Stimulated activated CD4-positive, alpha-beta T cell treated with anti-CD3 and anti-CD28 coated beads, Interleukin-1b, Interleukin-23, amount 100 ng/mL, for 4 hours (primary cell): Measurements from ENCODE around the gene GSTT2.
A peak's percentile ranks its signal among the peaks of the same experiment; 100 is the strongest.
"Not testable (repeated sequence)": the region's sequence is repeated elsewhere in the genome, so short reads cannot be mapped to it uniquely, and the experiment has no call there.

ENCODE experiments used
- DNase-seq, 2 donors: peaks; one replicate each; pipeline ENCODE4 v3.0.0-alpha.2; 2020; ENCODE audit warnings: low read depth in 2 of 2

GSTT2 gene

DNA sequence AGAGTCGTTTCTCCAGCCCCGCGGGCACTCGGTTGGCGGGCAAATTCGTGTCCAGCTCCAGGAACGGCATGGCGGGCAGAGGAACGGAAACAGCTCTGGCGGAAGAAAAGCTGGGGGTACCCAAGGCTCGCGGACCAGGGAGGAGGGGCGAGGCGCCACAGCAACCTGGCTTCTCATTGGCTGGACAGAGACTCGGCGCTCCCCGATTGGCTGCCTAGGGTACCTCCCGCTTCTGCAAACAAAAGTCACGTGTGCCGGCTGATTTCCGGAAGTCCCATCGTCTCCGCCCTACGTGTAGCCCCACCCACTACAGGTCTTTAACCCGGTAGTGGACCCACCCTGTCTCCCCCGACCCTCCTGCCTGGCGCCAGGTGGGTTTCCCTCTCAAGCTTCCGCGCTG, 5.6 kb upstream of the GSTT2 start, which contains the start of gene DDT:
TSS of gene DDT (minus strand) at position 97 of the 400 bp plus-strand sequence. CDS start at position 70, 27 bp downstream.
- not testable (repeated sequence) for DNase-seq

DNA sequence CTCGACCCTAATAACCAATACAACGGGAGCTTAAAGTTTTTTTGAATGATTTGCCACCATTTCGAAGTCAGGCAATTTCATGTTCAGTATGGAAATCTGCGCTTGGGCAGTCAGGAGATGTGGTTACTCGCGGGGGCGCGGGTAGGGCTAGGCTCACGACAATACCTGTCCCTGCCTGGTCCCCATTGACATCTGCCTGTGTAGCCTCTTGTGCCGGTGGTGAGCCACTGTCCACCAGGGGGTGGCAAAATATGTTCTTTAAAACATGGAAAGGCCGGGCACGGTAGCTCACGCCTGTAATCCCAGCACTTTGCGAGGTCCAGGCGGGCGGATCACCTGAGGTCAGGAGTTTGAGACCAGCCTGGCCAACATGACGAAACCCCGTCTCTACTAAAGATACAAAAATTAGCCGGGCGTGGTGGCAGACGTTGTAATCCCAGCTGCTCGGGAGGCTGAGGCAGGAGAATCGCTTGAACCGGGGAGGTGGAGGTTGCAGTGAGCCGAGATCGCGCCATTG, 5.0 kb upstream of the GSTT2 start:
- DNase-seq: not testable (repeated sequence)

DNA sequence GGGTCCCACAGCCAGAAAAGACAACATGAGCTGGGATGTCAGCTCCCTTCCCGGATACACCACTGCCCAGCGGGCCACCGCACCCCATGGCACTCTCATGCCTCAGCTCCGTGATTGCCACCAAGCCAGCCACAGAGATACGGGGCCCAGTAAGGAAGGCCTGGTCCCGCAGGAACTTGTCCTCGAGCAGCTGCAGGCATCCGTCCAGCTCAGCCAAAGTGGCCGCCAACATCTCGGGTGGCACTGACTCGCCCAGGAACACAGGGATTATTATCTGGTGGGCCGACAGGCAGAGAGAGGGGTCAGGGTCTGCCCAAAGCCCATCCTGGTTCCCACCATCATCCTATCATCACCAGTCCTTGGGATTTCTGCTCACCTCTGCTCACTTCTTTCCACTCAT, 2.6 kb upstream of the GSTT2 start:
- DNase-seq: not testable (repeated sequence)

DNA sequence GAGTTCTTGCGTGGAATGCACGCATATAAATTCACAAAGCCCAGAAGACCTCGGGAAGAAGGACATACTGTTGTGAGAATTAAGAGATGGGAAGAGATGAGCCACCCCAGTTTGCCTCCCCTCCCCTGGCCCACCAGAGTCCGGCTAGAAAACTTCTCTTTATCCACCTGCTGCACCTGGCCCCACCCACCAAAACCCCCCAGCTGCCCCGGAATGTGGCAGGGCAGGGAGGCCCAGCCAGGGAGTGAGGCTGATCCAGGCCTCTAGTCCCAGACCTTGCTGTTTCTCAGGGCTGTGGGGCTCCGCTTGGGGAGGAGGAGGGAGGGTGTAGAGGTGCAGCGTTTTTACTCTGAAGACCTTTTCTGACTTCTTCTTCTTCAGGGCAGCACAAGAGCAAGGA, 633 bp downstream of the GSTT2 start:
- DNase-seq: not testable (repeated sequence)

DNA sequence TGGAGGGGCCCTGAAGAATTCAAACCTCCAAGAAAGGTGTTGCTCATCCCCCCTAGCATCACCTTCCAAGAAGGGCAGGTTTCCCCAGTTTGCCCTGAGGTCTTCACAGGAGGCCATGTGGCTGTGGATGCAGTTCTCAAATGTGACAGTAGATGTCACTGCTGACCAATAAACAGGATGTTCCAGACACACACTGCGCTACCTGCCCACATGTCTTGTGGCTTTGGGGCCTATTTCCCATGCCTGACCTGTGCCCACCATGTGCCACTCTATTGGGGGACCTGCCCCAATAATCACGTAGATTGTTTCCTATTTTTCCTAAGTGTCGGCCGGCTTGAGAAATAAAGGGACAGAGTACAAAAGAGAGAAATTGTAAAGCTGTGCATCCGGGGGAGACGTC, 4.5 kb downstream of the GSTT2 start:
- DNase-seq: peak in 1 of 2 donors; percentile 11

DNA sequence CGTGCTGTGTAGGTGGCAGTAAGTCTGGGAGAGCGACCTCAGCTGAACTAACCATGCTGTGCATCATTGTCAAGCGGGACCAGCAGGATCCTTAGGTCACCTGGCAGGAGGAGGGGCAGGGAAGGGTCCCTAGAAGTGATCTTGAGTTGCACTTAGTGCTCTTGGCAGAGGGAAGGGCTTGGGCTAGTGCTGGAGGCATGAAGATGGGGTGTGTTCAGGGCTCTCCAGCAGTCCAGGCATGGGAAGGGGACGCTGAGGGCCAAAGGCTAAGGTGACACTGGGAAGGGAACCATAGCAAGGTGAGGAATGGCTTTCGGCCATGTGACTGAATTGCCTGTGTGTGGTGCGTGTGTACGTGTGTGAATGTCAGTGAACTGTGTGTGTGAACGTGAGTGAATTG, 6.2 kb downstream of the GSTT2 start:
- DNase-seq: not testable (repeated sequence)

DNA sequence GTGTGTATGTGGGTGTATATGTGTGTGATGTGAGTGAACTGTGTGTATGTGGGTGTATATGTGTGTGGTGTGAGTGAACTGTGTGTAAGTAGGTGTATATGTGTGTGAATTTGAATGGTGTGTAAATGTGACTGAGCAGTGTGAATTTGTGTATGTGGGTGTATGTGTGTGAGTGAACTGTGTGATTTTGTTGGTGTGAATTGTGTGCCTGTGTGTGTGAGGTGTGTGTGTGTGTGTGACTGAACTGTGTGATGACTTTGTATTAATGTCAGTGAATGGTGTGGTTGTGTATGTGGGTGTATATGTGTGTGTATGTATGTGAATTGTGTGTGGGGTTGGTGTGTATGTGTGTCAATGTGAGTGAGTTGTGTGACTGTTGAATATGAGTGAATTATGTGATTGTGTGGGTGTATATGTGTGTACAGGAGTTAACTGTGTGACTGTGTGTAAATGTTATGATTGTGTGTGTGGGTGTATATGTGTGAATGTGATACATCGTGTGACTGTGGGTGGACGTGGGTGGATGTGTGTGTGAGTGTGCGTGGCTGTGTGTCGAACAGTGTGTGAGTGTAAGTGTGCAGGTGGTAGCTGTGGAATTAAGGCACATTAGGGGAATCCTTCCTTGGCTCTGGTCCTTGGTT, 6.7 kb downstream of the GSTT2 start:
- DNase-seq: not testable (repeated sequence)

DNA sequence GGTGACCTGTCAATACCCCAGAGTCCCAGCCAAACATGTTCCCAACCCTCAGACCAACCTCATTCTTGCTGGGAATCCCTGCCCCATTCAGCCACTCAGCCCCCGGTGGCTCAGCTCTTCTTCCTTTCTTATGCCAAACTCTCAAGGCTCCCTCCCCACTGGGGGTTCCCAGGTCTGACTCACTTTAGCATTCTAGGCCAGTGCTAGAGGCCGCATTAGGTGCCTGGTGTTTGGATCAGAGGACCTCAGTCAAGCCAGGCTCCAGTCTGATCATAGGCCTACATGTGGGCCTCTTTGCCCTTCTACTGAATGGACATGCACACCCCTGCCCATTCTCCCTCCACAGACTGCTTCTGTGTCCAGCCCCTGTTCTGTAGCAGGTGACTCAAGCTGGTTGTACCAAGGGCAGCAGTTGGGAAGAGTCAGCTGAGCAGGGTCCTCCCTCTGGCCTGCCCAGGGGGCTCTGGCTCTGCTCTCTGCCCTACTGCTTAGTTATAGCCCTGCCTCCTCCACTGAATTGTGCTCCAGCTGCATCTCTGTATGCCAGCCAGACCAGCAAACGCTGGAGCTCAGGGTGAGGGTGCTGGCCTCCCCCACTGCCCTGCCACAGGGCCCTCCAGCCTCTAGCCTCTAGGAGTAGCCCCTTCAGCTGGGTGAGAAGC, 9.8 kb downstream of the GSTT2 start:
- DNase-seq: not testable (repeated sequence)

DNA sequence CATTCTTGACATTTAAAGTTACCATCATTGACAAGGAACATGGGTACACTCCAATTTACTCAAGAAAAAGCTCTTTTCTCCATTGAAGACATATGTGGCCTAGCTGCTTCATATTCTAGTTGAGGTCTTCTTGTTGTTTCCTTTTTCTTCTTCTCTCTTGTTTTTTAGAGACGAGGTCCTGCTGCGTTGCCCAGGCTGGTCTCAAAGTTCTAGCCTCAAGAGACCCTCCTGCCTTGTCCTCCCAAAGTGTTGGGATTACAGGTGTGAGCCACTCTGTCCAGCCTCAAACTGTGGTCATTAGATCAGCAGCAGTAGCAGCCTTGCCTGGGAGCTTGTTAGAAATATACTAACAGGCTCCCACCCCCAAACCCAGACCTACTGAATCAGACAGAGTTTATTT, 13.1 kb downstream of the GSTT2 start:
- not testable (repeated sequence) for DNase-seq

DNA sequence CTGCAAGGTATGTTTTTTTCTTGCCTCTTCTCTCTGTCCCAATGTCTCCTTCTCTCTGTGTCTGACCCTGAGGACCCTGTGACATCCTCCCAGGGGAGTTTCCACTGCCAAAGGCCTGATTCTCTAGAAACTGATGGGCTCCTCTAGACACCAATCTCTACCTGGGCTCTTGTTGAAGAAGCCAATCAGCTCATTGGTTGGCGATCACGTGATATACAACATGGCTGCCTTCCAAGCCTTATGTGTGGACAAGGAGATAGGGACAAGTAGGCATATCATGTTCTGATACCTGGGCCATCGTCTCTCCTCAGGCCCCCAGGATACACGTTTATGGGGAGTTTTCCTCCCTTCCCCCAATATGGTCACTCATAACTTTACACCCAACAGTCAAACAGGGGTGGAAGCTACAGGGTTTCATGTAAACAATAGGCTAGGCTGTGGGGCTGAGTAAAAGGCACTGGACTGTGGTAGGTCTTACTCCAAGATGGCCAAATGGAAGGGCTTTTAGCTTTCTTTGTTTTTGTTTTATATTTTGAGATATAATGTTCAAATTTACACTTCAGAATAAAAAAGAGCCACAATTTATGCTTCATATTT, 13.7 kb downstream of the GSTT2 start:
- DNase-seq: not testable (repeated sequence)

DNA sequence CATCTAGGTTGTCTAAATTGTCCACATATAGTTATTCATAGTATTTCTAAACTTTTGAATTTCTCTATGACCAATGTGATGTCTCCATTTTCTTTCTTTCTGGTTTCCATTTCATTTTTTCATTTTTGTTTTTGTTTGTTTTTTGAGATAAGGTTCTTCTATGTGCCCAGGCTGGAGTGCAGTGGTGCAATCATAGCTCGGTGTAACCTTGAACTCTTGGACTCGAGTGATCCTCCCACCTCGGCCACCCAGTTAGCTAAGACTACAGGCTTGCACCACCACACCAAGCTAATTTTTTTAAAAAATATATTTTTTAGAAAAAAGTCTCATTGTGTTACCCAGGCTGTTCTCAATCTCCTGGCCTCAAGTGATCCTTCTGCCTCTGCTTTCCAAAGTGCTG, 17.2 kb downstream of the GSTT2 start:
- no peak for DNase-seq

DNA sequence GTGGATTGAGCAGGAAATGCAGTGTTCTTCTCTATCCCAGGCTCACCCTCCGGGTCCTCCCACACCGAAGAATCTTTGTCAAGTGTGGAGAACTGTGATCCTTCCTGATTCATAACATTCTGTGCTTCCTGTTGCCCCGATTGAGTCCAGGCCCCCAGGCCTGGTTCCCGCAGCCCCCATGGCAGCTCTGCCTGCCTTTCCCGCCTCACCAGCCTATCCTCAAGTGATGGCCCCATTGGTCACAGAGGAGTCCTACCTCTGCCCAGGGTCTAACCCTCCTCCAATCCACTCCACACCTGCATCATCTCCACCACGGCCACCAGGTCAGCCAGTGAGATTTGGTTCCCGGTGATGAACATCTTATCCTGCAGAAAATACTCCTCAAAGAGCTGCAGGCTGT, 19.8 kb downstream of the GSTT2 start:
- DNase-seq: not testable (repeated sequence)

DNA sequence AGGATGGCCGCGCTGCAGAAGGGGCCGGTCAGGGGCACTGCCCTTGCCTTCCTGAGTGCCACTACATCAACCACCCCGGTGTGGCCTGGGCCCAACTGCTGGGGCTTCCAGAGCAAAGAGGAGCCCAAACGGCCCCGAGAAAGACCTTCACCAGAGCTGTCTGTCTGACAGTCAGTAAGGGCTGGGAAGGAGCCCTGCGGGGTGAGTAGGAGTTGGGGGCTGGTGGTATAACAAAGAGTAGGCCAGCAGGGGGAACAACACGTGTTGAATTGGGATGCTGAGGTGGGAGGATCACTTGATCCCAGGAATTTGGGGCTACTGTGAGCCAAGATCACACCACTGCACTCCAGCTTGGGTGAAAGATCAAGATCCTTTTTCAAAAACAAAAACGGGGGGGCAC, 21.4 kb downstream of the GSTT2 start:
- no peak for DNase-seq

DNA sequence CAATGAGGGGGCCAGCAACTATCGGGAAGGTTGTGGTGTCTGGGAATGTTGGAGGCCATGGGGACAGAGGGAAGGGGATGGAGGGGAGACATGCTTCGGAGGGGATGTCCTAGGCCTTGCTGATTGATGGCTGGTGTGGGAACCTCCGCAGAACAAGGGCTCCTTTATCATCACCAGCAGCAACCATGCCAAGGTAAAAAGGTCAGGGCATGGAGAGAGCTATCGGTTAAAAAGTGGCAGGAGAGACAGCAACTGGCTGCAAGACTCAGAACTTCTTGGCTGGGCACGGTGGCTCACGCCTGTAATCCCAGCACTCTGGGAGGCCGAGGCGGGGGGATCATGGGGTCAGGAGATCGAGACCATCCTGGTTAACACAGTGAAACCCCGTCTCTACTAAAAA, 22.3 kb downstream of the GSTT2 start:
- no peak for DNase-seq

DNA sequence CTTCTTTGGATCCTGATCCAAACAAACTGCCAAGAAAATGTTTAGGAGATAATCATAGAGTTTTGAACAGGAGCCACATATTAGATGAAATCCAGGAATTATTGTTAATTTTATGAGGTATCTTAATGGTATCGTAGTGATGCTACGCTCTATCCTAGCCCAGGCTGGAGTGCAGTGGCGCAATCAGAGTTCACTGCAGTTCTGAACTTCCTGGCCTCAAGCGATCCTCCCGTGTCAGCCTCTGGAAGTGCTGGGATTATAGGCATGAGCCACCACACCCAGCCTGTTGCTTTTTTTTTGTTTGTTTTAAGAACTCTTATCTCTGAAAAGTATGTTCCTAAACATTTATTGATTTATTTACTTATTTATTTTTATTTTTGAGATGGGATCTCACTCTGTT, 22.9 kb downstream of the GSTT2 start:
- no peak for DNase-seq

DNA sequence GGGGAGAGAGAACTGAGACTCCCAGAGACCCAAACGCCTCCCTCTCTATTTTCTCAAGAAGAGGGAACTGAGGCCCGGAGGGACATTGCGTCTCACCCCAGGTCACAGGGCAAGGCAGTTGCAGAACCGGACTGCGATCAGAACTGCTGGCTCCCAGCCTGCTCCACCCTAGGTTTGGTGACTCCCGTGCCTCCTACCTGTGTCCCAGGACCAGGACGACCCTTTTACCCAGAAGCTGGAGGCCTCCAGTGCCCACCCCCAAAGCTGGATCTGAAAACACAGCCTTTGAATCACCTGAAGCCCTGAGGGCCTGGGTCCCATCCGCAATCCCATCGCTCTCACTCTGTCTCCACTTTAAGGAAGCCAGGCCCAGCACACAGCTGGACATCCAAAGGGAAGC, 24.0 kb downstream of the GSTT2 start:
- DNase-seq: no peak

DNA sequence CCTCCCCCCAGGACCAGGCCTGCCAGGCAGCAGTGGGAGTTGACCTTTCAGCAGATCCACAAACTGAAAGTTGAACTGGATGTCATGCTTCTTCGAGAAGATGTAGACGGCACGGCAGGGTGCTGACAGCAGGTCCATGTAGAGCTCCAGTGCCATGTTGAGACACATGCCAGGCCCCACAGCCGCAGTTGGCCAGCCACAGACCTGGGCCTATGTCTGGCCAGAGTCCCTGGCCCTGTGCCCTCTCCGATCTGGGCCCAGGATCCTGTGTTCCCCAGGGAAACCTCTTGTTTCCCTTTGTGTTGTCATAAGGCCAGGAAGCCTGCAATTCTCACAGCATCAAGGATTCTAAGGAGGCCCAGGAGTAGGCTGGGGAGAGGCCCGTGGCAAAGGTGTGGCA, 25.3 kb downstream of the GSTT2 start, which contains the start of gene GSTT4:
TSS of gene GSTT4 (minus strand) at position 253 of the 400 bp plus-strand sequence. CDS start at position 156, 97 bp downstream.
- no peak for DNase-seq

DNA sequence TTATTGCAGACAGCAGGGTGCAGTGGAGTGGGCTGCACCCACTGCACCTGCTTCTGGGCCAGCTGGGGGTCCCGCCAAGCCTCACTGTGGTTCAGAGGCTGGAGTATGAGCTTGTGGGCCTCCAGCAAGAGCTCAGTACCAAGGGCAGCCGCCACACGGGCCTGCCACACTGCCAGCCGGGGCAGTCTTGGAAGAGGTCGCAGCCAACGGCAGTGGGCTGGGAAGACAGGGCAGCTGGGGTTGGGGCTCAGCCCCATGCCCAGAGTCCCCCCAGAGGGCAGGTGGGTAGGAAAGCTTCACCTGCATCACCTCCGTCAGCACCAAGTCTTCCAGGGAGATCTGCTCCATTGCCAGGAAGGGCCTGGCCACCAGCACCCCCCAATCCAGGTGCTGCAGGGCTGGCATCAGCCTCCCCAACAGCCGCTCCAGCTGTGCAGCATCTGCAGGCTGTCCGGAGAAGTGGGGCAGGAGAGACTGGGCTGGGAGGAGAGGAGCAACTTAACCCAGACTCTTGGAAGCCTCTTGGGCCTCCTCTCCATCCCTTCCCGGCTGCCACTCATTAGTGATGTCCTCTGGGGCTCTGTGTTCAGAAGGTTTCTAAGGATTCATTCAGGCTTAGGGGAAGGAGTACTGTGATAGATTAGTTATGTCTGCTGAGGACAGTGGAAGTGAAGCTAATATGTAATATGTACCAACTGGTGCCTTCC, 26.4 kb downstream of the GSTT2 start:
- DNase-seq: no peak

DNA sequence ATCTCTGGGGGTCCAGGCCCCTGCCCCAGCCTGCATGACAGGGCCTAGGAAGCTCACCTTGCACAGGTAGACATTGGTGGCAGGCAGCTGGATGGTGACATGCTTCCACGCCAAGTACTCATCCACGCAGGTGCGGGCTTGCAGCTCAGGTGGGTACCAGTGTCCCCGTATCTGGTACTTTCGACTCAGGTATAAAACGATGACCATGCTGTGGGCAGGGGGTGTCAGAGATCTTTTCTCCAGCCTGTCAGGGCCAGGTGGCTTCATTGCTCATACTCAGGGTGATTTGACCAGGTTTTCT, 26.9 kb downstream of the GSTT2 start:
- no peak for DNase-seq

DNA sequence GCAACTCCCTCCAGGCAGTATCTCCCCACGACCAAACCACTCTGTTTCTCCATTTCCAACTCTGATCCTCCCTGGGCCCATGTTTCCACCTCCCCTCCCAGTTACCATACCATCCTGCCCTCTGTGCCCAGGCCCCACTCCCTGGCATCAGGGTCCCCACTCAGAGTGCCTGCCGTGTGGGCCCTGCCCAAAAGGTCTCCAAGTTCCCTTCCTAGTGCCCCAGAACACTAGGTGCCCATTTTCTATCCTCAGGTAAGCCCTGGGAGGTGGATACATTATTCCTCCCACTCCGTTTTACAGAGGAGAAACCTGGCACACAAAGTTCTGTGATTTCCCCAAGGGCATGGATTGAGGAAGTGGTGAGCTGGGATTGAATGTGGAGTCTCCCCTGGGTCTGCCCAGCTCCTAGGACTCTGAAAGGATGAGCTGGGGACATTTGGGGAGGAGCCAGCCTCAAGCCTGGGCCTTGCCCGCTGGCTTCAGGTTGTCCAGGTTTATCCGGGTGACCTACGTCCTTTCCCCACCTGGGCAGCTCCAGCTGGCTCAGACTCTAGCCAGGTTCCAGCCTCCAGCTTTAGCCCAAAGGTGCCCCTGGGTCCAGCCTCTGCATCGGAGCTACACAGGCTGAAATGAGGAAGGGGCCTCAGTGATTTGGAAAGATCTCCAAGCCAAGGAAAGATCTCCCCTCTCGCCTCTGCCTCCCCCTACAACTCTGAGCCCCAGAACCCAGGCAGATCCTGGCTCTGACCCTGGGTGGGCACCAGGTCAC, 27.5 kb downstream of the GSTT2 start:
- DNase-seq: no peak

DNA sequence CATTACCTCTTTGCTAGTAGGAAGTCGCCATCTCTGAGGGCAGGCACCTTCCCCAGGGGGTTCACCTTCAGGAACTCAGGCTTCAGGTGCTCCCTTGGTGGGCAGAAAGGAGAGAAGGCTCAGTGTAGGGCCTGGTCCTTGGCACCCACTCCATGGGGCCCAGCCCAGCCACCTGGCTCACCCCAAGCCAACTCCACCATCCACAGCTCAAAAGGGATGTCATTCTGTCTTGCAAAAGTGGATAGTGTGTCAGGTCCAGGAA, 28.0 kb downstream of the GSTT2 start:
- DNase-seq: no peak
